GM04504 (cell line): ENCODE data around the gene DDAH1.
A peak's percentile ranks its signal among the peaks of the same experiment; 100 is the strongest.
"Not testable (repeated sequence)": the region's sequence is repeated elsewhere in the genome, so short reads cannot be mapped to it uniquely, and the experiment has no call there.

Experiments used
- DNase-seq: peaks from one replicate; pipeline ENCODE4 v3.0.0-alpha.2; 2012; ENCODE audit warnings: low read depth

DDAH1 gene

DNA sequence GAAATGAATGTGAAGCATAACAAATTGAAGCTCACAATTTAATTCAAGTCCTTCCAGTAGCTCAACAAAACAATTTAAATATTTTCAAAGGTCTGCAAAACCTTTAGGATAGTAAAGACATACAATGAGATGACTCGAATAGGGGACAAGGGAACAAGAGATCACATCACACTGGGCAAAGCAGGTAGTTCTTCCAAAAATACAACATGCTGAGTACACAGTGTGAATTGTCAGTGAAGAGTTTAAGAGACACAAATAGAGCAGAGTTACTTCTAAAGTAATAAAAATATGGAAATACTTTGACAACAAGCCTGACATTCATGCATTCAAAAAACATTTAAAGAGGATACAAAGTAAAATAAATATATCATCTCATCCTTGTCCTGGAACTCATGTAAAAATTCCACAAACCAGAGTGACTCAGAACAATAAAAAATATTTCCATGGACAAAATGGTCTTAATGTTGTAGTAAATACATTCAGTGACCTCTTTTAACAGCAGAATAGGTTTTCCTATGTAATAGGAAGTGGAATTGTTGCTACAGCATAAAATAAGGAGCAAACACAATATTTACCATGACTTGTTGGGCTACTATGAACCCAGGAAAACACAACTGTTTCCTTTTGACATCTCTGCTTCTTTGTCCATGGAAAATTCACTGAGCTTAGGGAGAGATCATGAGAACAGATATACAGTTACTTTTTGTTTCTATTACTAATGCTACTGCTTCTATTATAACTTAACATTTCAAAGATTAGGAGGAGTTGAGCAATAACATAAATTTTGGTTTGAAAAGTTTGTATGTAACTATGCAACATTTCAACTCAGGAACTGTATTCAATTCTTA lies 104.9 kb downstream of the DDAH1 start:
- peak; percentile 38 for DNase-seq

DNA sequence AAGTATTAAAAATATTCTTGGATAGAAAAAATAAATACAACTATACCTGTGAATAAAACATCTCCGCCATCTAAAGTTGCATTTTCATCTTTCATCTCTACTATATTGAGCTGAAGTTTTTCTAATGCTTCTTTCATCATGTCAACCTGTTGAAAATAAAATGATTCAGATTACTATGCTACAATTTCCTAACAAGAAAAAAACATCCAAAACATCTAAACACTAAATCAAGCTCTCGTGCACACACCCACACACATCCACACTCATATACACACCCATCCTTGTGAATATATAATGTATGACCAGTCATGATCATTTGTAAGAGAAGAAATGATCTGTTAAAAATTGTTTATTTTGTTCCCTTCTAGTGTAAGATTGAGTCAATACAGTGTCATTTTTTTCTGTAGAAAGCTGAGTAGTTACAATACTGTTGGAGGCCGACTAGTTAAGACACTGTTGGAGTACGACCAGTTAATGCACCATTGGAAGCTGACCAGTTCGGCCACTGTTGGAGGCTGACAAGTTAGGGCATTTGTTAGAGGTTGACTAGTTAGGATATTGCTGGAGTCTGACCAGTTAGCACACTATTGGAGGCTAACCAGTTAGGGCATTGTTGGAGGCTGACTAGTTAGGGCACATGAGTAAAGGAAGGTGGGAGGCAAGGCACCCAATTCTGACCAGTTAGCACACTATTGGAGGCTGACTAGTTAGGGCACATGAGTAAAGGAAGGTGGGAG lies 106.1 kb downstream of the DDAH1 start:
- DNase-seq: no peak

DNA sequence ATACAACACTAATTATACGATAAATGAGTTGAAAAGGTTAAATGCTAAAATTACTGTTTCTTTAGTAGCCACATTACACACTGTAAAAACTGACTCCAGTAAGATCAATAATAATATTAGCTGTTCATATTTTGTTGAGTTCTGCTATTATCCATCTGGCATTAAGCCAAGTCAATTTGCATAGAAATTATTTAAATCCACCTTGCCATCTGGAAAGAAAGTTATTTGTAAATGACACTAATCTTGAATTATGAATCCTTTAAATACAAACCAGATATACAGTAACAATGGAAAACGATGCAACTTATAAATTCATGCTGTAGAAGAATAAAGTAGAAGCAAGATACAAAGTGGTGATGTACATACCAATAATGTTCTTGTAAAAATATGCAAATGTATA lies 107.1 kb downstream of the DDAH1 start:
- DNase-seq: no peak

DNA sequence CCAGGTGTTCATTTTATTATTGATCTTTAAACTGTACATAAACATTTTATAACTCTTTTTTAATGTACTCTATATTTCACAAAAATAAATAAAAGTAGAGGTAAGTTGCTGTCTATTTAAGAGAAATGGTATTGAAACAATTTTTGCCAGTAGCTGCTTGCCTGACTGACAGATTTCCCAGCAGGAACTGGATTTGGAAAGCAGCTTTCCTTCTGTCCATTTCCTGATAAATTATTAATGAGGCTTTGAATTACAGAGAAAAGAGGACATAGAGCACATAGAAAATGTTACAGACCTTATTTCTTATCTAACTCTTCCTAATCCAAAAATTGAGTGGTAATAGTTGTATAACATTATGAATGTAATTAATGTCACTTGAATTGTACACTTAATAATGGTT lies 108.8 kb downstream of the DDAH1 start:
- DNase-seq: no peak

DNA sequence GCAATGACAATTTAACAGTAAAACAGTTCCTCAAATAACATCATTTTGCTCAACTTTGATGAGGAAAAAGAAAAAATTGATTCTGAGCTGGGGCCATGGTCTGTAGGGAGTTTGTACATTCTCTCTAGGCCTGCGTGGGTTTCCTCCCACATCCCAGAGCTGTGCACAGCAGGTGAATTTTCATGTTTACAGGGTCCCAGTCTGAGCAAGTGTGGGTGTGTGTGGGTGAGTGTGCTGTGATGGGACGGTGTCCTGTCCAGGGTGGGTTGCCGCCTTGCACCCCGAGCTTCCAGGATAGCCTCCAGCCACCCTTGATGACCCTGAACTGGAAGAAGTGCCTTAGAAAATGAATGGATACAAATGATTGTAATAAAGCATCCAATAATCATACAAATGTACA lies 112.9 kb downstream of the DDAH1 start:
- no peak for DNase-seq

DNA sequence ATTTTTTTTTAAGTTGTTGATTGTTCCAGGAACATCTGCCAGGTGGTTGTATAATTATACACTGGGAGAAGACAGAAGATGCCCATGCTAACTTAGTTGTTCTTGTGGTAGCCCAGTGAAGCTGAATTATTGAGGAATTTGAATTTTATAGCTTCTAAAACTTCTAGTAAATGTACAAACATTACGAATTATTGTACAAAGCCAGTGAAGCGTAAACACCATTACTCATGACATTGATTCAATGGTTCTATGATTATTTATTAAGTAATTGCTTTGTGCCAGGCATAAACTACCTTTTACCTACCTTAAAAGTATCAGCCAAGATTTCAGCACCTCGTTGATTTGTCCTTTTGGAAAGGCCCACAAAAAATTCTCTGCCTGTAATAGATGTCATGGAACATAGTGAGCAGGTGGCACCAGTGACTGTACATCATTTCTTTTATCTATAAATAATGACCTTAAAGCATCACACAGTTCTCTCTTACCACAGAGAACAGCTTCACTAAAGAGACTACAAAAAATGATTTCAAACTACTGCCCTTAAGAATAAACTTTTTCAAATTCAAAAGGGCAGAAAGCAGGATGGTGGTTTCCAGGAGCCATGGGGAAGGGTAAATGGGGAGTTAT lies 113.6 kb downstream of the DDAH1 start:
- DNase-seq: no peak

- no peak for DNase-seq
These were observed 115.7 kb downstream of the DDAH1 start for GRCh38 chr1:85349224-85349623.

GRCh38 chr1:85347908-85348307 lies 117.1 kb downstream of the DDAH1 start:
- no peak for DNase-seq

GRCh38 chr1:85347275-85347674 lies 117.7 kb downstream of the DDAH1 start:
- DNase-seq: not testable (repeated sequence)

- DNase-seq: no peak
These were observed 120.7 kb downstream of the DDAH1 start for GRCh38 chr1:85344256-85344694.

DNA sequence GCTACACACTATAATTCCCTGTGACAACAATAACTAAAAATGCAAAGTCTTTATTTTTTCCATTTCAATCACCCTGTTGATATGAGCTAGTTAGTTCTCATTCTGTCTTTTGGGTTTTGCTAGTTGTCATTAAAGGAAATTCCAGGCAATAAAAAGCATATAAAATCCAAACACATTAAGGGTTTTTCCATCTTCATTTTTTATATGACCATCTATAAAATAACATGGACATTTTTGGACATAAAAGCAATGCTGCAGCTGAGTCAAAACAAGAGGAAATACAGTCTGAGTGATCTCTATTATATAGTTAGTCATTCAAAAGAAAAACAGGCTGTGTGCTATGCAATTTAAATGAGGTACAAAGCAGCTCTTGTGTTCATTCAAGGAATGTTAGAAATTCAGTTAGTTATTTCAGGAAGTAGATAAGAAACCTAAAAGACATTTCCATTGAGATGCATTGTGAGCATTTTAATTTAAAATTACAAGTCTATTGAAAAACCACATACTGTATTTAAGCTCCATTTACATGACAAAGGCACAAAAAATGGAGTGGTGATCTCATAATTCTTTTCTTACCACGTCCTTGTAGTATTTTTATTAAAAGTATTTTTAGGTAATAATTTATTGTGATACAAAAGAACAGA lies 121.2 kb downstream of the DDAH1 start:
- no peak for DNase-seq

DNA sequence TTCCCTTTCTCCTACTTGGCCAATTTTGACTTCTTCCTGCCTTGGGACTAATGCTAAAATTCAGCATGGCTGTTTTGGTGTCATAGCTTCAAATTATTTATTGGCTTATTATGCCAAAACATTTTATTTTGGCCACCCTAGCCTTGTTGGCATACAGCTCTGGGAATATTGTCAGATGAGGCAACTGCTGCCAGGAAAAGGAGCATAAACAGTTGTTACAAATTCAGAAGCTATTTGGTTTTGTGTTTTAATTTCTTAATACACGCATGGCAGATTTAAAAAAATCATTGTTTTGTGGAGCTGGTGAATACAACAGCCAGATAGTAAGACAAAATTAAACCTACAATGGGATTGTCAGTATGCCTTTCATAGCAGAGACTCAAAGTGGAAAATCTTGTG lies 121.7 kb downstream of the DDAH1 start:
- no peak for DNase-seq

- no peak for DNase-seq
These were observed 122.8 kb downstream of the DDAH1 start for GRCh38 chr1:85342207-85342606.

DNA sequence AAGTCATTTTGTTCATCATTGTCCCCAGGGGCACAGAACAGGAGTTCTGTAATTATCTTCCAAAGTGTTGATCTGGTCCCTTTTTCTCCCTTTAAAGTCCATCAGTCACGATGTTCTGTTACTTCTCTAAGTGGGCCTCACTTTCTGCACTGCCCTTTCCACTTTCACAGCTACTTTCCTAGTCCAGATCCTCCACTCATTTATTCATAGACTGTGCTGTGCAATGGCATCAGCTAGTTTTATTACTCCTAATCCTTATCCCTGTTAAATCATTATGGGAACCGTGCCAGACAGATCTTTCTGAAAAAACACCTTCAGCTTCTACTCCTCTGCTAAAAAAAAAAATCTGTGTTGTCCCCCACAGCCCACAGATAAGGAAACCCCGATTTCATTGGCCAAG lies 124.5 kb downstream of the DDAH1 start:
- no peak for DNase-seq

DNA sequence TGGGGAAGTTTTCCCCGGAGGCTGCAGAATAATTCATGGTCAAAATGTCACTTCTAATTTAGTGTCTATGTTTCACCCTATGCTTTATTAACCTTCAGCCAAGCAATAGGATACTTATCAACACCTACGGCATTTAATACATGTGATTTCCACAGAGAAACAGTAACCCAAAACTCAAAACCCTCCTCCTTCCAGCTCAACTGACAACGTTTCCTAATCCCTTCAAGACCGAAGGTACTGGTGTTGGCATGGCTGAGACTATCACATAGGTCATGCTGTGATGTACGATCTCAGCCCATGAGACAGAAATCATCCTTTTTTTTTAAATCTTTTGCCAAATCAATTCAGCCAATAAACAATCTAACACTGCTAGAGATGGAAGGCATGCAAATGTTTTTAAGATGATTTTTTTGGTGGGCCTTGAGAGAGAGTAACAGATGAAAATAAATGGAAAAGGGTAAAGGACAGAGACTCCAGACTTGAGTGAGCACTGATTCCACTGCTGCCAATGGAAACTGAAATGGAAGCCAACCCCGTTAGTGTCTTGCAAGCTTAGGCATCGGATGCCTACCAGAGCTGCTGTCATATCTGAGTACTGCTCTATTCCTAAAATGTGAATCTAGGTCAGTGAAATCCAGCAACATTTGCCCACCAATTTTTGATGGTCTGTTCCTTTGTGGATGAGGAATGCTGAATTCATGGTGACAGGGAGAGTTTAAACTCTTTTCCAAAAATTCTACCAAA lies 125.1 kb downstream of the DDAH1 start:
- DNase-seq: no peak

- DNase-seq: no peak
These were observed 125.9 kb downstream of the DDAH1 start for GRCh38 chr1:85339089-85339488.

GRCh38 chr1:85334962-85335361 lies 130.0 kb downstream of the DDAH1 start:
- no peak for DNase-seq

DNA sequence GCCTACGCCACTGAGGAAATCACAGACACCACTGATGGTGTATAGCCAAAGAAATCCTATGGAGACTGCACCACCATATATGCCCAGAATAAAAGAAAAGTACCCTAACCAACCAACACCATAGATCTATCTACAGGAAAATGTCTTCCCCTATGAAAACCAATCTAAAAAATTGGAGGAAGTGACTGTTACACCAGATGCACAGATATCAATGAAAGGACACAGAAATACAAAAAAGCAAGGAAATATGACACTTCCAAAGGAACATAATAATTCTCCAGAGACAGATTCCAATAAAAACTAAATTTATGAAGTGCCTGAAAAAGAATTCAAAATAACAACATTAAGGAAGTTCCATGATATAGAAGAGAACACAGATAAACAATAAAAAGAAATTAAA lies 131.8 kb downstream of the DDAH1 start:
- DNase-seq: no peak

DNA sequence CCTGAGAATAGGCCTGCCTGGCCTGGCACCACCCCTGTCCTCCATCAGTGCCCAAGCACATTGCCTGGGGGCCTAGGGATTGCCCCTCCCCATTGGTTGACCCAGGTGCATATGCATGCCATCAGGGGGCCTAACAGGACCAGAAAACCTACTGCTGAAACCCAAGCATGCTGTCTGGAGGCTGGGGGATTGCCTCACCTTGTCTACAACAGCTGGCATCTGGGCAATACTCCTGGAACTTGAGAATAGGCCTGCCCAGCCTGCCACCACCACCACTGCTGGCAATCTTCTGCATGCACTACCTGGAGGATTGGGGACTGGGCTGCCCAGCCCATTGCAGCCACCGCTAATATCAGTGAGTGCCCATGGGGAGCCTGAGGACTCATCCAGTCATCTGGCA lies 132.4 kb downstream of the DDAH1 start:
- no peak for DNase-seq

- DNase-seq: peak; percentile 100
These were observed 134.2 kb downstream of the DDAH1 start for GRCh38 chr1:85330711-85331290.

DNA sequence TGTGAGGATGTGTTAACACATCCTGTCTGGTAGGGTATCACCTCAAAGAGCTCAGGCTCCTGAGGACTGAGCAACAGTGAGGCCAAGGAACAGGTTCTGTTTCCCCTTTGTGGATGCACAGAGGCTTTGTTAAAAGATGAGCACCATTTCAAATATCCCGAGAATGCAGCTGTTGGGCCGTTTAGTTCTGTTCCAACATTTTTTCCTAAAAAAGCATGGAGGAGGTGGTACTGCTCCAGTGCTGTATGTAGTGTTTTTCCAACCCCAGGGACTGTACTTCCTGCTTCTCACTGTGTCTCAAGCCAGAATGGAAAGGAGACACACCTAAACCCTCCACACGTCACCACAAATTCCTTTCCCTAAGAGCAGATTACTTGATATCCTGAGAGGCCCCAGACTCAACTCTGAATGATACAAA lies 134.7 kb downstream of the DDAH1 start:
- DNase-seq: peak; percentile 74
